SK-N-SH (cell line): ENCODE data around the gene NLRP1. TPM values are rescaled to one million over a fixed set of nuclear protein-coding genes. Genes with fewer than 3 reads are reported as not detected.

Experiments
- CTCF ChIA-PET: fragments of 300-600, 350-600 bp; formaldehyde crosslinking; extraction: SDS; loops from one replicate; lab custom pipeline; 2021; lab: Yijun Ruan, JAX
- POLR2A ChIA-PET: fragments of 350-600 bp; sonication (Branson Sonifier 250); formaldehyde crosslinking; extraction: SDS; loops from one replicate; lab custom pipeline; 2020; ENCODE audit warnings: antibody characterized with exemption, inconsistent platforms; lab: Yijun Ruan, JAX
- DNase-seq: peaks from one replicate; pipeline ENCODE4 v3.0.0; 2012
- H2AFZ ChIP-seq: fragments of 200-600 bp; sonication (generic); 2 replicates; pipeline ENCODE4 v1.8.1; 2016; ENCODE audit warnings: antibody characterized with exemption, mild to moderate bottlenecking, low read depth
- H3F3A ChIP-seq: fragments of 200-600 bp; sonication (generic); replicated peaks from 2 replicates; pipeline ENCODE3; 2016; ENCODE audit warnings: antibody characterized with exemption, mild to moderate bottlenecking; ENCODE audit not compliant: insufficient read depth
- H3K27ac ChIP-seq, 2 experiments: fragments of 200-500 bp in 1 of 2; fragments of 200-600 bp in 1 of 2; sonication (Bioruptor generic) in 1 of 2; sonication (generic), shearing (Covaris generic) in 1 of 2; 2 replicates each; pipeline versions ENCODE4 v1.5.1 to v1.6.1; 2014 to 2016; ENCODE audit warnings: low read depth in 2 of 2, inconsistent platforms in 1 of 2, low read length in 1 of 2, mild to moderate bottlenecking in 1 of 2, mixed read lengths in 1 of 2
- H3K27me3 ChIP-seq: fragments of 200-600 bp; sonication (generic), shearing (Covaris generic); 2 replicates; pipeline ENCODE4 v1.6.1; 2016; ENCODE audit warnings: mixed run types; ENCODE audit not compliant: insufficient read depth
- H3K36me3 ChIP-seq, 2 experiments: fragments of 200-500 bp in 1 of 2; fragments of 200-600 bp in 1 of 2; sonication (Bioruptor generic) in 1 of 2; sonication (generic) in 1 of 2; replicated peaks in 1 of 2; 2 replicates each; pipeline versions ENCODE3 to v1.5.1; 2014 to 2016; ENCODE audit warnings: low read length in 1 of 2, mild to moderate bottlenecking in 1 of 2; ENCODE audit not compliant: insufficient read depth in 2 of 2, control insufficient read depth in 1 of 2
- H3K4me1 ChIP-seq, 2 experiments: fragments of 200-500 bp in 1 of 2; fragments of 200-600 bp in 1 of 2; sonication (Bioruptor generic) in 1 of 2; sonication (generic), shearing (Covaris generic) in 1 of 2; 2 replicates each; pipeline versions ENCODE4 v1.5.1 to v1.6.1; 2014 to 2016; ENCODE audit warnings: low read depth in 1 of 2, low read length in 1 of 2, mixed run types in 1 of 2; ENCODE audit not compliant: insufficient read depth in 2 of 2, control insufficient read depth in 1 of 2
- H3K4me2 ChIP-seq: fragments of 200-600 bp; sonication (generic), shearing (Covaris generic); 2 replicates; pipeline ENCODE4 v1.6.1; 2017; ENCODE audit warnings: mixed run types
- H3K4me3 ChIP-seq, 2 experiments: fragments of 200-500 bp in 1 of 2; fragments of 200-600 bp in 1 of 2; sonication (Bioruptor generic) in 1 of 2; sonication (generic), shearing (Covaris generic) in 1 of 2; 2 replicates each; pipeline versions ENCODE4 v1.5.1 to v1.8.1; 2014 to 2016; ENCODE audit warnings: low read depth in 2 of 2, inconsistent platforms in 1 of 2, low read length in 1 of 2, mild to moderate bottlenecking in 1 of 2, mixed read lengths in 1 of 2, moderate library complexity in 1 of 2
- H3K79me2 ChIP-seq: fragments of 200-600 bp; sonication (generic); 2 replicates; pipeline ENCODE4 v1.8.1; 2017; ENCODE audit warnings: mild to moderate bottlenecking; ENCODE audit not compliant: insufficient read depth
- H3K9ac ChIP-seq: fragments of 200-600 bp; sonication (generic); 2 replicates; pipeline ENCODE4 v1.6.1; 2017; ENCODE audit warnings: mixed run types
- H3K9me2 ChIP-seq: fragments of 200-600 bp; sonication (generic); 2 replicates; pipeline ENCODE4 v1.6.1; 2017; ENCODE audit warnings: mixed run types
- H3K9me3 ChIP-seq: fragments of 200-600 bp; sonication (generic); 2 replicates; pipeline ENCODE4 v1.6.1; 2017; ENCODE audit warnings: mixed run types, mild to moderate bottlenecking, moderate library complexity
- H4K20me1 ChIP-seq: fragments of 200-600 bp; sonication (generic); 2 replicates; pipeline ENCODE4 v1.6.1; 2017; ENCODE audit warnings: mild to moderate bottlenecking, mixed run types; ENCODE audit not compliant: insufficient read depth
- CHD2 ChIP-seq: fragments of 150-350 bp; IDR thresholded peaks from 2 replicates; pipeline ENCODE4 v1.6.1; 2018; ENCODE audit warnings: low read length; ENCODE audit not compliant: partially characterized antibody
- CTCF ChIP-seq: fragments of 200-600 bp; sonication (generic); IDR thresholded peaks from 2 replicates; pipeline ENCODE4 v1.6.1; 2017; ENCODE audit warnings: antibody characterized with exemption, mild to moderate bottlenecking, moderate library complexity
- FOXJ3 ChIP-seq: sonication (generic); formaldehyde crosslinking; IDR thresholded peaks from 2 replicates; pipeline ENCODE4 v1.5.1; 2020; ENCODE audit warnings: mild to moderate bottlenecking, missing genetic modification reagents
- IRF3 ChIP-seq: fragments of 150-350 bp; IDR thresholded peaks from 2 replicates; pipeline ENCODE4 v1.6.1; 2016; ENCODE audit warnings: mild to moderate bottlenecking, low read depth, low read length
- JUND ChIP-seq: IDR thresholded peaks from 2 replicates; pipeline ENCODE4 v1.4.0; 2012
- MEF2A ChIP-seq: IDR thresholded peaks from 2 replicates; pipeline ENCODE4 v1.4.0; 2012; ENCODE audit warnings: low read depth, borderline replicate concordance
- NRF1 ChIP-seq: IDR thresholded peaks from 2 replicates; pipeline ENCODE4 v1.6.1; 2012; ENCODE audit warnings: low read depth, mild to moderate bottlenecking, low read length
- PBX3 ChIP-seq: IDR thresholded peaks from 2 replicates; pipeline ENCODE4; 2012
- POLR2AphosphoS5 ChIP-seq: IDR thresholded peaks from 2 replicates; pipeline ENCODE4 v1.6.1; 2012; ENCODE audit warnings: low read depth, low read length
- RAD21 ChIP-seq: IDR thresholded peaks from 2 replicates; pipeline ENCODE4 v1.6.1; 2012; ENCODE audit warnings: mild to moderate bottlenecking, low read length
- RCOR1 ChIP-seq: fragments of 150-350 bp; IDR thresholded peaks from 2 replicates; pipeline ENCODE4 v1.6.1; 2017; ENCODE audit warnings: antibody characterized with exemption, low read length
- SIN3A ChIP-seq: IDR thresholded peaks from 2 replicates; pipeline ENCODE4 v1.6.1; 2012; ENCODE audit warnings: low read depth, mild to moderate bottlenecking, low read length, moderate library complexity, borderline replicate concordance
- TAF1 ChIP-seq: IDR thresholded peaks from 2 replicates; pipeline ENCODE4 v1.6.1; 2012; ENCODE audit warnings: low read depth, mild to moderate bottlenecking, low read length, moderate library complexity, borderline replicate concordance
- USF1 ChIP-seq: IDR thresholded peaks from 2 replicates; pipeline ENCODE4 v1.4.0; 2012; ENCODE audit warnings: low read depth, borderline replicate concordance
- YY1 ChIP-seq: IDR thresholded peaks from 2 replicates; pipeline ENCODE4 v1.4.0; 2012; ENCODE audit warnings: low read depth, mild to moderate bottlenecking
- WGBS: methylation state at CpG from one replicate; pipeline ENCODE4 v1.1.6; 2017; ENCODE audit warnings: low lambda C conversion rate; 5-methylcytosine and 5-hydroxymethylcytosine counted together
- polyA plus RNA-seq, 3 experiments: library from polyadenylated mRNA; depleted of rRNA; stranded (reverse); fragments of >200 nt; gene quantifications; 2 replicates each; pipeline ENCODE4 v1.2.3, GENCODE V29; 2012

NLRP1 gene
- polyA plus RNA-seq, 1 of the 3 experiments (the other 2 are of a cell fraction), result 51.4 TPM

GRCh38 chr17:5588584-5588983 is 4.3 kb upstream of the NLRP1 start:
- Histone ChIP-seq H2AFZ (no peak overlapping the region), H3K4me3 (no peak overlapping the region), H3K36me3 (no peaks in the 10 kb centered on the region), H3K27ac (no peak overlapping the region), H3K9me2 (no peaks in the 10 kb centered on the region), H3K4me1 (peaks cover 0 to 20% of the 10 kb centered on the region in 2 experiments; a peak in 3 of 4 replicates), H4K20me1 (no peaks in the 10 kb centered on the region), H3K9me3 (no peaks in the 10 kb centered on the region), H3K9ac (no peak overlapping the region), H3K4me2 (no peak overlapping the region), H3K27me3 (no peaks in the 10 kb centered on the region), H3K79me2 (peaks cover 6% of the 10 kb centered on the region), H3F3A (peaks cover 19% of the 10 kb centered on the region)
- 71% methylated on average over 6 of the region's 6 CpGs for WGBS
- no peak for DNase-seq
- CTCF ChIA-PET, result interaction anchor here (0.8 to 2.0 kb wide), 9 partner anchors 7 to 944 kb away, joined by 3 to 28 read pairs (median 5); no protein-coding TSS in a partner anchor
- POLR2A ChIA-PET, result no interaction called here
- TF ChIP-seq RAD21 (no peak), FOXJ3 (CRISPR knock-in tag) (no peak), POLR2AphosphoS5 (no peak), CHD2 (no peak), USF1 (no peak), MEF2A (no peak), NRF1 (no peak), PBX3 (no peak), YY1 (no peak), IRF3 (no peak), CTCF (no peak), TAF1 (no peak), SIN3A (no peak), JUND (no peak), RCOR1 (no peak)
